H1 (cell line): ENCODE results near the gene B9D1. TPM values are rescaled to one million over a fixed set of nuclear protein-coding genes. Genes with fewer than 3 reads are reported as not detected.
A peak's percentile ranks its signal among the peaks of the same experiment; 100 is the strongest.

Experiments used
- CTCF ChIA-PET: fragments of 300-600 bp; sonication (Branson Sonifier 250); formaldehyde crosslinking; loops from one replicate; lab custom pipeline; 2021; ENCODE audit not compliant: partially characterized antibody; lab: Charles Lee
- POLR2A ChIA-PET: fragments of 300-600 bp; sonication (Branson Sonifier 250); formaldehyde crosslinking; loops from one replicate; lab custom pipeline; 2021; ENCODE audit warnings: inconsistent platforms; ENCODE audit not compliant: partially characterized antibody; lab: Charles Lee
- DNase-seq, 2 experiments: peaks; one replicate each; pipeline versions ENCODE4 v3.0.0 to v3.0.0-alpha.2; 2010 to 2022; ENCODE audit warnings: low spot score in 2 of 2, low read depth in 1 of 2, mixed read lengths in 1 of 2
- FAIRE-seq: peaks from 2 replicates; lab custom pipeline; 2011; peaks lifted over from hg19 to GRCh38; lab: Jason Lieb, UNC
- H2AFZ ChIP-seq: 2 replicates; pipeline ENCODE4 v1.8.1; 2012; ENCODE audit warnings: low read length, inconsistent platforms
- H2AK5ac ChIP-seq: 2 replicates; pipeline ENCODE4 v1.6.1; 2013; ENCODE audit warnings: low read depth, low read length
- H2BK120ac ChIP-seq: replicated peaks from 2 replicates; pipeline ENCODE3; 2013; ENCODE audit warnings: low read depth, low read length, inconsistent platforms
- H2BK12ac ChIP-seq: 2 replicates; pipeline ENCODE4 v1.6.1; 2013; ENCODE audit warnings: low read depth, low read length
- H2BK15ac ChIP-seq: 2 replicates; pipeline ENCODE4 v1.6.1; 2013; ENCODE audit warnings: low read length
- H2BK20ac ChIP-seq: 2 replicates; pipeline ENCODE4 v1.6.1; 2013; ENCODE audit warnings: low read length
- H2BK5ac ChIP-seq: 2 replicates; pipeline ENCODE4 v1.6.1; 2013; ENCODE audit warnings: low read depth, low read length
- H3K14ac ChIP-seq: 2 replicates; pipeline ENCODE4 v1.6.1; 2013; ENCODE audit warnings: inconsistent platforms; ENCODE audit not compliant: insufficient read length
- H3K18ac ChIP-seq: 2 replicates; pipeline ENCODE4 v1.6.1; 2013; ENCODE audit warnings: low read length; ENCODE audit errors: extremely low read depth
- H3K23ac ChIP-seq: 2 replicates; pipeline ENCODE4 v1.6.1; 2013; ENCODE audit warnings: inconsistent platforms; ENCODE audit not compliant: insufficient read length
- H3K23me2 ChIP-seq: 2 replicates; pipeline ENCODE4 v1.6.1; 2013; ENCODE audit warnings: low read depth, low read length
- H3K27ac ChIP-seq: 2 replicates; pipeline ENCODE4 v1.6.1; 2011; ENCODE audit warnings: low read depth, low read length, inconsistent platforms
- H3K27me3 ChIP-seq, 4 experiments: replicated peaks in 1 of 4; 1 replicate in 1 of 4; 2 replicates in 3 of 4; pipeline versions ENCODE4 v1.6.1 to v1.8.1; 2011 to 2013; ENCODE audit warnings: low read length in 3 of 4, mild to moderate bottlenecking in 3 of 4, inconsistent platforms in 2 of 4, mixed read lengths in 2 of 4, moderate library complexity in 1 of 4; ENCODE audit not compliant: control insufficient read depth in 3 of 4, insufficient read depth in 3 of 4; ENCODE audit errors: extremely low read depth in 1 of 4
- H3K36me3 ChIP-seq, 4 experiments: 2 replicates each; pipeline versions ENCODE4 v1.6.1 to v1.8.1; 2011 to 2013; ENCODE audit warnings: mild to moderate bottlenecking in 4 of 4, low read length in 3 of 4, moderate library complexity in 2 of 4, control low read depth in 1 of 4, inconsistent platforms in 1 of 4; ENCODE audit not compliant: insufficient read depth in 4 of 4, control insufficient read depth in 2 of 4
- H3K4ac ChIP-seq: replicated peaks from 2 replicates; pipeline ENCODE3; 2013; ENCODE audit warnings: low read length, low read depth, mixed read lengths, inconsistent platforms; ENCODE audit not compliant: insufficient read length
- H3K4me1 ChIP-seq, 4 experiments: replicated peaks in 1 of 4; 1 replicate in 1 of 4; 2 replicates in 3 of 4; pipeline versions ENCODE4 v1.6.1 to v1.8.1; 2011 to 2013; ENCODE audit warnings: low read length in 3 of 4, inconsistent platforms in 2 of 4, mixed read lengths in 1 of 4; ENCODE audit not compliant: insufficient read depth in 4 of 4, control insufficient read depth in 3 of 4
- H3K4me2 ChIP-seq, 2 experiments: 2 replicates each; pipeline versions ENCODE4 v1.6.1 to v1.8.1; 2011 to 2013; ENCODE audit warnings: low read depth in 2 of 2, low read length in 2 of 2, control low read depth in 1 of 2, inconsistent platforms in 1 of 2, mild to moderate bottlenecking in 1 of 2; ENCODE audit not compliant: insufficient read depth in 1 of 2
- H3K4me3 ChIP-seq, 4 experiments: fragments of 200-600, 300-600 bp in 1 of 4; sonication (generic), shearing (Covaris generic), sonication (Bioruptor Twin) in 1 of 4; 2 replicates each; pipeline versions ENCODE4 v1.5.1 to v1.8.1; 2011 to 2016; ENCODE audit warnings: low read length in 4 of 4, low read depth in 3 of 4, control low read depth in 2 of 4, inconsistent platforms in 2 of 4, mild to moderate bottlenecking in 2 of 4, mixed read lengths in 1 of 4, moderate library complexity in 1 of 4; ENCODE audit not compliant: insufficient read depth in 2 of 4; ENCODE audit errors: extremely low read depth in 1 of 4
- H3K56ac ChIP-seq: replicated peaks from 2 replicates; pipeline ENCODE3; 2013; ENCODE audit warnings: low read depth, mild to moderate bottlenecking, mixed read lengths, low read length, inconsistent platforms; ENCODE audit not compliant: insufficient read length
- H3K79me1 ChIP-seq: 2 replicates; pipeline ENCODE4 v1.6.1; 2013; ENCODE audit warnings: low read depth, low read length, control low read depth
- H3K79me2 ChIP-seq, 2 experiments: 2 replicates each; pipeline versions ENCODE4 v1.6.1 to v1.8.1; 2012 to 2013; ENCODE audit warnings: low read length in 2 of 2, mild to moderate bottlenecking in 2 of 2, inconsistent platforms in 1 of 2; ENCODE audit not compliant: insufficient read depth in 2 of 2, control insufficient read depth in 1 of 2
- H3K9ac ChIP-seq, 4 experiments: replicated peaks in 1 of 4; 1 replicate in 1 of 4; 2 replicates in 3 of 4; pipeline versions ENCODE4 v1.6.1 to v1.8.1; 2011 to 2013; ENCODE audit warnings: low read depth in 3 of 4, low read length in 3 of 4, control low read depth in 2 of 4, mild to moderate bottlenecking in 2 of 4, moderate library complexity in 2 of 4, inconsistent platforms in 1 of 4; ENCODE audit errors: extremely low read depth in 1 of 4
- H3K9me3 ChIP-seq, 2 experiments: 2 replicates each; pipeline versions ENCODE4 v1.6.1 to v1.8.1; 2012 to 2013; ENCODE audit warnings: mild to moderate bottlenecking in 2 of 2, moderate library complexity in 2 of 2, control low read depth in 1 of 2, inconsistent platforms in 1 of 2, low read depth in 1 of 2, low read length in 1 of 2, mixed read lengths in 1 of 2; ENCODE audit not compliant: insufficient read depth in 2 of 2
- H4K20me1 ChIP-seq, 2 experiments: replicated peaks in 1 of 2; 2 replicates each; pipeline versions ENCODE3 to v1.8.1; 2011 to 2013; ENCODE audit warnings: inconsistent platforms in 2 of 2, low read length in 2 of 2, mild to moderate bottlenecking in 1 of 2; ENCODE audit not compliant: insufficient read depth in 2 of 2, control insufficient read depth in 1 of 2
- H4K5ac ChIP-seq: 2 replicates; pipeline ENCODE4 v1.6.1; 2013; ENCODE audit warnings: low read length, low read depth, mixed read lengths, inconsistent platforms; ENCODE audit not compliant: insufficient read length
- H4K8ac ChIP-seq: 2 replicates; pipeline ENCODE4 v1.8.0; 2013; ENCODE audit warnings: mild to moderate bottlenecking, moderate library complexity, low read length, inconsistent platforms; ENCODE audit not compliant: insufficient read depth; ENCODE audit errors: extremely low read depth
- H4K91ac ChIP-seq: replicated peaks from 2 replicates; pipeline ENCODE3; 2013; ENCODE audit warnings: low read length, mixed read lengths, inconsistent platforms; ENCODE audit not compliant: insufficient read length
- BRCA1 ChIP-seq: IDR thresholded peaks from 2 replicates; pipeline ENCODE4 v1.6.1; 2012; ENCODE audit warnings: low read depth, low read length, improper control_type of control experiment
- EP300 ChIP-seq, 2 experiments: IDR thresholded peaks; 1 replicate in 1 of 2; 2 replicates in 1 of 2; pipeline ENCODE4 v1.6.1; 2011 to 2012; ENCODE audit warnings: low read depth in 2 of 2, low read length in 2 of 2, mild to moderate bottlenecking in 2 of 2, borderline replicate concordance in 1 of 2, inconsistent platforms in 1 of 2, moderate library complexity in 1 of 2
- FOSL1 ChIP-seq: IDR thresholded peaks from 2 replicates; pipeline ENCODE4 v1.6.1; 2011; ENCODE audit warnings: mild to moderate bottlenecking, low read depth, low read length, moderate library complexity; ENCODE audit not compliant: insufficient read depth
- KDM5A ChIP-seq: fragments of 200-600 bp; IDR thresholded peaks from 2 replicates; pipeline ENCODE4 v1.7.1; 2012; ENCODE audit warnings: mild to moderate bottlenecking, low read length, inconsistent platforms, mixed read lengths
- NRF1 ChIP-seq: IDR thresholded peaks from 2 replicates; pipeline ENCODE4 v1.6.1; 2011; ENCODE audit warnings: mild to moderate bottlenecking, low read depth, low read length, improper control_type of control experiment
- POLR2A ChIP-seq, 2 experiments: IDR thresholded peaks; 1 replicate in 1 of 2; 2 replicates in 1 of 2; pipeline ENCODE4 v1.6.1; 2011; ENCODE audit warnings: low read depth in 2 of 2, low read length in 2 of 2, mild to moderate bottlenecking in 2 of 2; ENCODE audit errors: control extremely low read depth in 1 of 2
- POLR2AphosphoS5 ChIP-seq: IDR thresholded peaks from 2 replicates; pipeline ENCODE4 v1.6.1; 2011; ENCODE audit warnings: low read depth, low read length
- RBBP5 ChIP-seq: IDR thresholded peaks from 2 replicates; pipeline ENCODE4 v1.7.1; 2012; ENCODE audit warnings: low read depth, mild to moderate bottlenecking, inconsistent platforms, low read length, moderate library complexity, borderline replicate concordance
- SUZ12 ChIP-seq: fragments of 200-600 bp; sonication (generic); IDR thresholded peaks from 2 replicates; pipeline ENCODE4 v1.6.1; 2012; ENCODE audit warnings: mild to moderate bottlenecking, inconsistent platforms, low read length, moderate library complexity, mixed read lengths
- TEAD4 ChIP-seq: IDR thresholded peaks from 2 replicates; pipeline ENCODE4 v1.6.1; 2012; ENCODE audit warnings: low read depth, low read length, inconsistent platforms, mixed read lengths
- ZNF274 ChIP-seq: IDR thresholded peaks from 2 replicates; pipeline ENCODE4 v1.7.0; 2012; ENCODE audit warnings: low read length, borderline replicate concordance; ENCODE audit errors: extremely low read depth
- WGBS, 2 experiments: shearing (Covaris generic) in 1 of 2; methylation state at CpG; one replicate each; pipeline versions ENCODE4 v1.1.6 to v1.1.7; 2013 to 2015; ENCODE audit warnings: low lambda C conversion rate in 2 of 2, mixed read lengths in 2 of 2, inconsistent platforms in 1 of 2, low coverage in 1 of 2, missing lambda C conversion rate in 1 of 2; ENCODE audit not compliant: insufficient replicate concordance in 2 of 2, insufficient coverage in 1 of 2, insufficient read length in 1 of 2; ENCODE audit errors: extremely low coverage in 1 of 2, missing lambda C conversion rate in 1 of 2; 5-methylcytosine and 5-hydroxymethylcytosine counted together
- polyA plus RNA-seq, 7 experiments: library from polyadenylated mRNA; depleted of rRNA in 3 of 7; stranded (reverse) in 5 of 7; unstranded in 2 of 7; fragments of >200 nt in 5 of 7; fragments of 200-250 nt in 2 of 7; gene quantifications; 1 replicate in 5 of 7; 2 replicates in 1 of 7; 4 replicates in 1 of 7; pipeline versions ENCODE4 v1.2.1 to v1.2.3, GENCODE V29; 2011 to 2013; ENCODE audit warnings: missing spikeins in 2 of 7, mixed read lengths in 2 of 7
- total RNA-seq: library from RNA; stranded (reverse); fragmentation: NEBNext Ultra II Directional; extraction: Animal tissue kit (Norgen Biotek cat#: 25700); gene quantifications from 2 replicates; pipeline ENCODE4 v1.2.1, GENCODE V29; 2021
- TF ChIP-seq, protein P1 (sequence below): IDR thresholded peaks from 2 replicates; pipeline ENCODE4 v1.6.1; 2012; ENCODE audit warnings: inconsistent platforms
- TF ChIP-seq, protein P2 (sequence below): IDR thresholded peaks from 2 replicates; pipeline ENCODE4 v1.6.1; 2011; ENCODE audit warnings: low read depth, mild to moderate bottlenecking, low read length; ENCODE audit not compliant: insufficient read depth

The B9D1 gene
- total and polyA plus RNA-seq, 2 of the 8 experiments (the other 6 are each of a cell fraction or from before 2014, with no cell fraction given) = 24.6 to 65.7 TPM

DNA sequence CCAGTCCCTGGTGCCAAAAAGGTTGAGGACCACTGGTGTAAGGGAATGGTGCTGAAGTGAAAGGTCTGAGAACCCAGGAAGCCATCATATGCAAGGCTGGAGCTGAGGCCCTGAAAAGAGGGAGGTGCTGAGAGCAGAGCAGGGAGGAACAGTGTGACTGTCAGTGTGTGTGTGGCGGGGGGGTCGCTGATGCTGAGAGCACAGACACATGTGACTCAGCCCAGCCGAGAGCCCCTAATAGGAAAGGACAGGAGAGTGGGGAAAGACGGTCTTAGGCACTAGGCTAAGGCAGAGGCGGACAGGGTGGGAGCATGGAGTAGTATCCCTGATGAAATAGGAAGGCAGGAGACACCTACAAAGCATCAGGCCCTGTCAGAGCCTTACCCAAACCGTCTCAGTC is 1.2 kb downstream of the B9D1 start:
- Histone ChIP-seq H3K4me2 (peak overlapping the region; percentile 20 to 85; a peak in 3 of 4 replicates), H3K23ac (no peak overlapping the region), H3K18ac (no peak overlapping the region; the same call in 1 of the 2 replicates), H3K27ac (no peak overlapping the region), H2BK20ac (no peak overlapping the region), H2AK5ac (no peak overlapping the region; the same call in 1 of the 2 replicates), H3K36me3 (peaks cover 0 to 7% (median 0%) of the 10 kb centered on the region in 4 experiments; a peak in 1 of 8 replicates), H2BK12ac (no peak overlapping the region), H4K8ac (no peak overlapping the region; the same call in 1 of the 2 replicates), H3K4me1 (peaks cover 0 to 9% (median 3%) of the 10 kb centered on the region in 4 experiments; a peak in 4 of 7 replicates), H3K14ac (no peak overlapping the region), H3K4ac (no peak overlapping the region), H4K91ac (no peak overlapping the region), H3K27me3 (no peaks in the 10 kb centered on the region; a peak in 1 of 7 replicates), H3K4me3 (peak overlapping the region in 1 of 4 experiments; percentile 93; a peak in 1 of 8 replicates), H2AFZ (no peak overlapping the region), H2BK5ac (no peak overlapping the region), H4K20me1 (peaks cover 0 to 4% of the 10 kb centered on the region in 2 experiments), H3K23me2 (peaks cover 6% of the 10 kb centered on the region; the same call in 1 of the 2 replicates), H2BK15ac (no peak overlapping the region), H4K5ac (no peak overlapping the region), H3K9ac (no peak overlapping the region), H3K79me1 (peaks cover 2% of the 10 kb centered on the region; the same call in 1 of the 2 replicates), H3K9me3 (no peaks in the 10 kb centered on the region), H3K56ac (no peak overlapping the region), H2BK120ac (no peak overlapping the region), H3K79me2 (no peaks in the 10 kb centered on the region)
- POLR2A ChIA-PET = interaction anchor here (1.1 to 6.2 kb wide), 4 partner anchors 15 to 48 kb away, joined by 3 to 32 read pairs (median 4); partner anchors contain the start of gene MAPK7
- DNase-seq (no peak), FAIRE-seq (no peak)
- 89% methylated on average over 5 of the region's 6 CpGs; no CpG with 5 or more reads in 1 of the 2 experiments for WGBS, 2 experiments
- CTCF ChIA-PET = interaction anchor here (0.7 to 6.7 kb wide), 3 partner anchors 9 to 87 kb away, joined by 3 to 66 read pairs (median 4); no protein-coding TSS in a partner anchor
- TF ChIP-seq, protein P1, sequence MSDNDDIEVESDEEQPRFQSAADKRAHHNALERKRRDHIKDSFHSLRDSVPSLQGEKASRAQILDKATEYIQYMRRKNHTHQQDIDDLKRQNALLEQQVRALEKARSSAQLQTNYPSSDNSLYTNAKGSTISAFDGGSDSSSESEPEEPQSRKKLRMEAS = no peak
- TF ChIP-seq FOSL1 (no peak), POLR2AphosphoS5 (no peak), KDM5A (no peak), EP300 (IDR thresholded peaks at IDR 0.05; ENCODE audit: borderline replicate concordance in 1 of 2, low read depth in 2 of 2, low read length in 2 of 2) (no peak), SUZ12 (no peak), POLR2A (IDR thresholded peaks at IDR 0.05; ENCODE audit: control extremely low read depth in 1 of 2, low read depth in 2 of 2, low read length in 2 of 2) (no peak), BRCA1 (no peak), NRF1 (no peak), ZNF274 (no peak), TEAD4 (no peak), RBBP5 (no peak)
- TF ChIP-seq, protein P2, sequence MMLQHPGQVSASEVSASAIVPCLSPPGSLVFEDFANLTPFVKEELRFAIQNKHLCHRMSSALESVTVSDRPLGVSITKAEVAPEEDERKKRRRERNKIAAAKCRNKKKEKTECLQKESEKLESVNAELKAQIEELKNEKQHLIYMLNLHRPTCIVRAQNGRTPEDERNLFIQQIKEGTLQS = no peak
